Activated CD4-positive, alpha-beta T cell treated with anti-CD3 and anti-CD28 coated beads for 48 hours (primary cell): ENCODE data around the gene SUPT3H.
"Not testable (repeated sequence)": the region's sequence is repeated elsewhere in the genome, so short reads cannot be mapped to it uniquely, and the experiment has no call there.

ENCODE experiments used
- DNase-seq: peaks from one replicate; pipeline ENCODE4 v3.0.0-alpha.2; 2020

Gene SUPT3H

DNA sequence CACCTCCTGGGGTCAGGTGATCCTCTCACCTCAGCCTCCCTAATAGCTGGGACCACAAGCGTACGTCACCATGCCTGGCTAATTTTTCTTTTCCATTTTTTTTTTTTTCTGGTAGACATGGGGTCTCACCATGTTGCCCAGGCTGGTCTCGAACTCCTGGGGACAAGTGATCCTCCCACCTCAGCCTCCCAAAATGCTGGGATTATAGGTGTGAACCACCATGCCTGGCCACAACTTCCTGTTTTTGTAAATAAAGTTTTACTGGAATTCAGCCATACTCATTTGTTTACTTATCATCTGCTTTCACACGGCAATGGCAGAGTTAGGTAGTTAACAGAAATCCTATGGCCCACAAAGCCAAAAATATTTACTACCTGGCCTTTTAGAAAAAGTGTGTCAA, 57.4 kb downstream of the SUPT3H start:
- DNase-seq, result no peak

DNA sequence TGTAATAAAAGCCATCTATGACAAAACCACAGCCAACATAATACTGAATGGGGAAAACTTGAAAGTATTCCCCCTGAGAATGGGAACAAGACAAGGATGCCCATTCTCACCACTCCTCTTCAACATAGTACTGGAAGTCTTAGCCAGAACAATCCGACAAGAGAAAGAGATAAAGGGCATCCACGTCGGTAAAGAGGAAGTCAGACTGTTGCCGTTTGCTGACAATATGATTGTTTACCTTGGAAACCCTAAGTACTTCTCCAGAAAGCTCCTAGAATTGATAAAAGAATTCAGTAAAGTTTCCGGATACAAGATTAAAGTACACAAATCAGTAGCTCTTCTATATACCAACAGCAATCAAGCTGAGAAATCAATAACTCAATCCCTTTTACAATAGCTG, 63.6 kb downstream of the SUPT3H start:
- no peak for DNase-seq

DNA sequence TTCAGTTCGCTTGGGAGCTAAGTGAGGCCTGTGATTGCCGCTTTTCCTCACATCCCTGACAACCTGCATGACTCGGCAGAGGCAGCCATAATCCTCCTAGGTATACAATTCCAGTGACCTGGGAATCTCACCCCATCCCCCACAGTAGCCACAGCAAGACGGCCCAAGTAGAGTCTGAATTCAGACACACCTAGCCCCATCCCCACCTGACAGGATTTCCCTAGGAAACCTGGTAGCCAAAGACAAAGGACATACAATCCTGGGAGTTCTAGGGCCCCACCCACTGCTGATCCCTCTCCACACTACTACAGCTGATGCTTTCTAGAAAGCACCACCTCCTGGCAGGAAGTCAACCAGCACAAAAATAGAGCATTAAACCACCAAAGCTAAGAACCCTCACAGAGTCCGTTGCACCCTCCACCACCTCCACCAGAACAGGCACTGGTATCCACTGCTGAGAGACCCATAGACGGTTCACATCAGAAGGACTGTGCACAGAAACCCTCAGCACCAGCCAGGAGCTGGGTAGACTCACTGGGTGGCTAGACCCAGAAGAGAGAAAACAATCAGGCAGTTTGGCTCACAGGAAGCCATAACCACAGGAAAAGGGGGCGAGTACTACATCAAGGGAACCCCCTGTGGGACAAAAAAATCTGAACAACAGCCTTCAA, 67.5 kb downstream of the SUPT3H start:
- DNase-seq, result peak; percentile 7

DNA sequence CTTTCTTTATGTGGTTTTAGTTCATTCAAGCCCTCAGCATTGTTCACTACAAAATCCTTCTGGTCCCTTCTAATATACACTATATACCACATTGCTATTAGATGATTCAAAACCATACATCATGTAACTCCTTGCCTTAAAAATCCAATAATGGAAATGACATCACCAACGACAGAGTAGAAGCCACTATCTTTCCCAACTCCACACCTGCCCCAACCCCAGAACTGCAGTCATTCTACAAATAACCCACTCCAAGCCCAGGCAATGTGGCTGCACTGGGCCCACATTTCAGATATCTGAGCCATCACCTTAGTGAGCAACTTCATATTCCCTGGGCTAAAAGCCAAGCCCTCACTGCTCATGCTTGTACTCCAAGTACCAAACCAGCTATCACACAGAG, 72.2 kb downstream of the SUPT3H start:
- no peak for DNase-seq

DNA sequence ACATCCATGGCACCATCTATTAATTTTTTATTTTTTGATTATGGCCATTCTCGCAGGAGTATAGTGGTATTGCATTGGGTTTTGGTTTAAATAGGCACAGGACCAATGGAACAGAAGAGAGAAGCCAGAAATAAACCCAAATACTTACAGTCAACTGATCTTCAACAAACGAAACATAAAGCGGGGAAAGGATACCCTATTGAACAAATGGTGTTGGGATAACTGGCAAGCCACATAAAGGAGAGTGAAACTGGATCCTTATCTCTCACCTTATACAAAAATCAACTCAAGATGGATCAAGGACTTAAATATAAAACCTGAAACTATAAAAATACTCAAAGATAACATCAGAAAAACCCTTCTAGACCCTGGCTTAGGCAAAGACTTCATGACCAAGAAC, 74.9 kb downstream of the SUPT3H start:
- DNase-seq, result no peak

DNA sequence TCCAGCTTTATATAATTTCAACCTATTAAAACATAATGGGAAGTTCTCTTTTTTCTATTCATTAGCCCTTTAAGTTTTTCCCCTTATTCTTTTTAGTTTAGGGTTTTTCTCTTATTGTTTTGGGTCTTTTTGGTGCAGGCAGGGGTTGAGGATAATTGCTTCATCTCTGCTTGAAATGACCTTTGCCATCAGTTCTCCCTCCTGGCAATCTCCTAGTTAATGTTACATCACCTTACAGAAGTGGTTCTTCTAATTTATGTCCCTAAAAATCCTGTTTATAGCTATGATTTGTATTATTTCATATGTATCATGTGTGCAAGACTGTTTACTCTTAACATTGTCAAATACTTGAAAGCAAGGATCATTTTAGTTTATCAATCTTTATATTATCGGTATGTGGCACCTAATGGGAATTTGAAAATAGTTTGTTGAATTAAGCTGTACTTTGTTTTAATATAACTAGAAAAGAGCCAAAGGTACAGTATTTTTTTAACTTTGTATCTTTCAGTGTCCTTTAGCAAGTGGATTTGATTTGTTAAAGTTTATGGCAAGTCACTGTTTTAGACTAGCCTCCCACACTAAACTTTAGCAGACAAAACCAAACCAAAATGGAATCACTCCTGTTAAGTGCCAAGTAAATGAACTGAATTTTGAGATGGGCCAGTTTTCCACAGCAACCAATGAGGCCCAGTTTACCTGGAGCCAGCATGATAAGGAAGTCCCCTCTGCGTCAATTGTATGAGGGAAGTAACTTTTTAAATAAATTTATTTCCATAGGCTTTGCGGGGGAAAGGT, 76.2 kb downstream of the SUPT3H start:
- no peak for DNase-seq

DNA sequence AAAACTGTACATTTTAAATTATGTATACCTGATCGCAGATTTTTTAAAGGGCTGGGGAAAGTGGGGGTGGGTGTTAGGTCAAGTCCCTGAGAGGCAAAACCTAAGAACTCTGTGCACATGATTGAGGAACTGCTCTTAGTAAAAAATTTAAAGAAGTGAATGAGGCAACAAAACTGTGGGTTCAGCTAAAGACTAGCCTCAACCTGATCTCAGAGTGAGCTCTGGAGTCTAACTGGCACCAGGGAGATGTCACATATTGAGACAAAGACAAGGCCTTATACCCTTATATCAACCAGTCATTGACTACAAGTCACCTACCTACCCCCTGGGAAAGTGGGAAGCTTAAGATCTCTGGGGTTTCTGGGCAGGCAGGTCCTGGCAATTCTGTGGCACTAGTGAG, 77.0 kb downstream of the SUPT3H start:
- no peak for DNase-seq

DNA sequence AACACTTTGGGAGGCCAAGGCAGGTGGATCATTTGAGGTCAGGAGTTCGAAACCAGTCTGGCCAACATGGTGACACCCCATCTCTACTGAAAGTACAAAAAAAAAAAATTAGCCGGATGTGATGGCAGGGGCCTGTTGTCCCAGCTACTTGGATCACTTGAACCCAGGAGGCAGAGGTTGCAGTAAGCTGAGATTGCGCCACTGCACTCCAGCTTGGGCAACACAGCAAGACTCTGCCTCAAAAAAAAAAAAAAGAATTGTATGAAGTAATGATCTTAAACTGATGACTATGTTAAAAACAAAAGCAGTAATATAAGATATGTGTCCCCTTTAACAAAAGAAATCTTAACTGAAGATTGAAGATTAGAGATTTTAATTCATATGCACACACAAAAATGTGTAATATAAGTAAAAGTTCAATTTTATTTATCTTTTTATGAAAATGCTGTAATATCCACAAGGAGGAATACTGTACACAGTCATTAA, 78.6 kb downstream of the SUPT3H start:
- DNase-seq, result no peak

DNA sequence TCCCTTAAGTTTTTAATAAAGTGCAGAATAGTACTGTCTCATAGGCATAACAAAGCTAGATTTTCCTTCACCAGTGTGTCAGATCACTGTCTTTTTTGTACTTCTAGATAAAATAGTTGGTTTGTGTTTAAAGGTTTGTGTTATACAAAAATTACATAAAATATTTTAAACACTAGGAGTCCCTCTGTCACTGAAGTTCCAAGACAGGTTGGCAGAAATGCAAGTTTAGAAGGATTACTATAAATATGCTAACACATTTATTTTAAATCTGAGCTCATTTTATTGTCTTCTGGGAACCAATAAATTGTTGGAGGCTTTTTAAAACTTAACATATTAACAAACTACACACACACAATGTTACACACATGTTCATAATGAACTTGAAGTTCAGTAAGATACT, 80.4 kb downstream of the SUPT3H start:
- no peak for DNase-seq

DNA sequence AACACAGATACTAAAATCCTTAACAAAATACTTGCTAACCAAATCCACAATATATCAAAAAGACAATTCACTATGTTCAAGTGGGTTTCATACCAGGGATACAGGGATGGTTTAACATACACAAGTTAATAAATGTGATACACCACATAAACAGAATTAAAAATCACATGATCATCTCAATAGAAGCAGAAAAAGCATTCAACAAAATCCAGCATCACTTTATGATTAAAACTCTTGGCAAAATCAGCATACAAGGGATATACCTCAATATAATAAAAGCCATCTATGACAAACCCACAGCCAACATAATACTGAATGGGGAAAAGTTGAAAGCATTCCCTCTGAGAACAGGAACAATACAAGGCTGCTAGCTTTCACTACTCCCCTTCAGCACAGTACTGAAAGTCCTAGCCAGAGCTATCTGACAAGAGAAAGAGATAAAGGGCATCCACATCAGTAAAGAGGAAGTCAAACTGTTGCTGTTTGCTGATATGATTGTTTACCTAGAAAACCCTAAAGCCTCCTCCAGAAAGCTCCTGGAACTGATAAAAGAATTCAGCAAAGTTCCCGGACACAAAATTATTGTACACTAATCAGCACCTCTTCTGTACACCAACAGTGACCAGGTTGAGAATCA, 83.6 kb downstream of the SUPT3H start:
- DNase-seq, result not testable (repeated sequence)

DNA sequence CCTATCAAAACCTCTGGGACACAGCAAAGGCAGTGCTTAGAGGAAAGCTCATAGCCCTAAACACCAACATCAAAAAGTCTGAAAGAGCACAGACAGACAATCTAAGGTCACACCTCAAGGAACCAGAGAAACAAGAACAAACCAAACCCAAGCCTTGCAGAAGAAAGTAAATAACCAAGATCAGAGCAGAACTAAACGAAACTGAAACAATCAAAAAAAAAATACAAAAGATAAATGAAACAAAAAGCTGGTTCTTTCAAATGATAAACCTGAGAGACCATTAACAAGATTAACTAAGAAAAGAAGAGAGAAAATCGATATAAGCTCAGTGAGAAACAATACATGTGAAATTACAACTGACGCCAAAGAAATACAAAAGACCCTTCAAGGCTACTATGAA, 84.4 kb downstream of the SUPT3H start:
- DNase-seq, result no peak

DNA sequence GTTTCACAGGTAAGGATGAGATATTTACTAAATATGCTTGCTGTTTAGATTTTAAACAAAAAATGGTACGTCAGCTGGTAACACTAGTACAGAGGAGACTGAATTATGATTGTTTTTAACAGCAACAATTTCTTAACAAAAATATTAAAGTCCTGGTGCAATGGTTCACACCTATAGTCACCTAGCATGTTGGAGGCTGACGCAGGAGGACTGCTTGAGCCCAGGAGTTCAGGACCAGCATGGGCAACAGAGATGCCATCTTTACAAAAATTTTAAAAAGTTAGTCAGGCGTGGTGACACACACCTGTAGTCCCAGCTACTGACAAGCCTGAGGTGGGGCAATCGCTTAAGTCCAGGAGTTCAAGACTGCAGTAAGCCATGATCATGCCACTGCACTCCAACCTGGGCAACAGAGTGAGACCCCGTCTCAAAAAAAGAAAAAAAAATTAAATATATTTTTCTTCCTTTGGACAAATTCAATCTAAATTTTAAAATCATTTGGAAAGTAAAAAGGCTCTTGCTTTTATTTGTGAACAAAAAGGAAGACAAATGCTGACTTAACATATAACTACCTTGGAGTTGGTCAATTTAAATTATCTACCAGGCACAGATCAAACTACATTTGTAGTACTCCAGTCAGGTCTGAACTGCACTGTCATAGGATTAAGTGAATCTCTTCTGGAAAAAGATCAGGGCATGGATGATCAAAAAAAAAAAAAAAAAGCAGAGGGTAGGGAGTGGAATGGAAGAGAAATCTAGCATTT, 87.8 kb downstream of the SUPT3H start:
- no peak for DNase-seq

DNA sequence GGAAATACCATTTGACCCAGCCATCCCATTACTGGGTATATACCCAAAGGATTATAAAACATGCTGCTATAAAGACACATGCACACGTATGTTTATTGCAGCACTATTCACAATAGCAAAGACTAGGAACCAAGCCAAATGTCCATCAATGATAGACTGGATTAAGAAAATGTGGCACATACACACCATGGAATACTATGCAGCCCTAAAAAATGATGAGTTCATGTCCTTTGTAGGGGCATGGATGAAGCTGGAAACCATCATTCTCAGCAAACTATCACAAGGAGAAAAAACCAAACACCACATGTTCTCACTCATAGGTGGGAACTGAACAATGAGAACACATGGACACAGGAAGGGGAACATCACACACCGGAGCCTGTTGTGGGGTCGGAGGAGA, 91.0 kb downstream of the SUPT3H start:
- not testable (repeated sequence) for DNase-seq

DNA sequence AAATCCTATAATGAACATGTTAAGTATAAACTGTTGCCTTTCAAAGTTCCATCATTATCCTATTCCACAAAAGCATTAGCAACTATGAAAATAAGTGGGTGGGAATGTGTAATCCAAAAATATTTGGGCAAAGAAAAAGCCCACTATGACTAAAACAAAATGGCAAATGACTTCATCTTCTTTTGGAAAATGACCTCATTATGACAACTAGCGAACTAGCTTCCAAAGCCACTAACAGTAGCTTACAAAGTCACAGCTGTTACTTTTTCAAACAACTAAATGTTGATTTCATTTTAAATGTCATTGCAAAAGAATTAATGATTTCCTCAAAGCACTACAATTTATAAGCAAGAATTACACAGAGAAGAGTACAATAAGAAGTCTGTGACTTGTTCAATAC, 99.4 kb downstream of the SUPT3H start:
- no peak for DNase-seq

DNA sequence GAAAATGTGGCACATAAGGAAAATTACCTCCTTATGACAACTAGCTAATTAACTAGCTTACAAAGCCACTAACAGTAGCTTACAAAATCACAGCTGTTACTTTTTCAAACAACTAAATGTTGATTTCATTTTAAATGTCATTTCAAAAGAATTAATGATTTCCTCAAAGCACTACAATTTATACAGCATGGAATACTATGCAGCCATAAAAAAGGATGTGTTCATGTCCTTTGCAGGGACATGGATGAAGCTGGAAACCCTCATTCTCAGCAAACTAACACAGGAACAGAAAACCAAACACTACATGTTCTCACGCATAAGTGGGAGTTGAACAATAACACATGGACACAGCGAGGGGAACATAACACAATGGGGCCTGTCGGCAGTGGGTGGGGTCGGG, 100.0 kb downstream of the SUPT3H start:
- DNase-seq, result not testable (repeated sequence)

DNA sequence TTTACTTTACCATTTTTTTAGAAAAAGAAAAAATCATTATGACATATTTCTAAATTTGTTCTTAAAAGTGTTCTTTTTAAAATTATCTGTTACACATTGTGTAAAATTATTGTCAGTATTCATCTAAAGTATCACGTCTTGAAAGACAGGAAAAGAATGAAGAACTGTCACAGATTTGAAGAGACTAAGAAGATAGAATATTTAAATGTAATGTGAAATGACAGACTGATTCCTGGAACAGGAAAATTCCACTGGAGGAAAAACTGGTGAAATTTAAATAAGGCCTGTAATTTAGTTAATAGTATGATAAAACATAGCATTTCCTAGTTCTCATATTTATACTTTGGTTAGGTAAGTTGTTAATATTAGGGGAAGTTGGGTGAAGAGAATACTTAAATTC, 102.4 kb downstream of the SUPT3H start:
- no peak for DNase-seq

DNA sequence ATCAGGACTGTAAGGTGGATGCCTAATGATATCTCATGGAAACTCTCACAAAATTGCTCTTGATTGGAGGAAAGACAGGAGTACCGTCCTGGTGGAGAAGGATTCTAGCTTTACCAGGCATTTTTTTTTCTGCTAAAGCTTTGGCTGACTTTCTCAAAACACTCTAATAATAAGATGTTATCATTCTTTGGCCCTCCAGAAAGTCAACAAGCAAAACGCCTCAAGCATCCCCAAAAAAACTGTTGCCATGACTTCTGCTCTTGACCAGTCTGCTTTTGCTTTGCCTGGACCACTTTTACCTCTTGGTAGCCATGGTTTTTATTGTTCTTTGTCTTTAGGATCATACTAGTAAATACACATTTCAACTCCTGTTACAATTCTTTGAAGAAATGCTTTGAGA, 105.1 kb downstream of the SUPT3H start:
- no peak for DNase-seq

DNA sequence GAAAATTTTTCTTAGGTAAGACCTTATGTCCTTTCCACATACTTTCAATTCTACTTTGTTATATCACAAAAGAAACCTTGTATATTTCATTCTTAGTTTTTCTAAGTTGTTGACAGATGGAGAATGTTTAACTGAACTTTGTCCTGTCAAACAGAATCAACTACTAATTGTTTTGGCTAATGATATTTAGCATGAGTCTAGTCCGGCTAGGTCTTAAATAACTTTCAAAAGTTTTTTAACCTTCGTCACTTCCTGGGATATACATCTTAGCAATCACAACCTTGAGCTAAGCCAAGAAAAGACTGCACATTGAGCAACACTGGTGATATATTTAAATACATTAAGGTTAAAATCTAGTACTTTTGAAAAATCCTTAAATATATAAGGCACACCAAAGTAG, 112.5 kb downstream of the SUPT3H start:
- DNase-seq, result no peak

DNA sequence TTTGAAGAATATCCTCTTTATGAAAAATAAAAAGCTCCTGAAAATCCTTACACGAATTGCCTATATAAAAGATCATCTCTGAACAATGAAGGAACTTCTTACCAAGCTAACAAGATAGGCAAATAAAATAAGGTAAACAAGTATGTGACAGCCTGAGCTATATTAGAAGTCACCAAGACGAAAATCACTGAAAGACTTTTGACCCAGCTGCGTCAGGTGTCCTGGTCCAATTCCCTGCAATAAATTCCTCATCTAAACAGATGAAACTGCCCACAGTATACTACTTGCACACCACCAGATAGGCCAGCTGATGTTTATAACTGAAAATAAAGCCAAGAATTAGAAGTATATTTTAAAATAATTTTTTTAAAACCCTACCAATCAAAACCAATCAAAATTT, 117.0 kb downstream of the SUPT3H start:
- no peak for DNase-seq

DNA sequence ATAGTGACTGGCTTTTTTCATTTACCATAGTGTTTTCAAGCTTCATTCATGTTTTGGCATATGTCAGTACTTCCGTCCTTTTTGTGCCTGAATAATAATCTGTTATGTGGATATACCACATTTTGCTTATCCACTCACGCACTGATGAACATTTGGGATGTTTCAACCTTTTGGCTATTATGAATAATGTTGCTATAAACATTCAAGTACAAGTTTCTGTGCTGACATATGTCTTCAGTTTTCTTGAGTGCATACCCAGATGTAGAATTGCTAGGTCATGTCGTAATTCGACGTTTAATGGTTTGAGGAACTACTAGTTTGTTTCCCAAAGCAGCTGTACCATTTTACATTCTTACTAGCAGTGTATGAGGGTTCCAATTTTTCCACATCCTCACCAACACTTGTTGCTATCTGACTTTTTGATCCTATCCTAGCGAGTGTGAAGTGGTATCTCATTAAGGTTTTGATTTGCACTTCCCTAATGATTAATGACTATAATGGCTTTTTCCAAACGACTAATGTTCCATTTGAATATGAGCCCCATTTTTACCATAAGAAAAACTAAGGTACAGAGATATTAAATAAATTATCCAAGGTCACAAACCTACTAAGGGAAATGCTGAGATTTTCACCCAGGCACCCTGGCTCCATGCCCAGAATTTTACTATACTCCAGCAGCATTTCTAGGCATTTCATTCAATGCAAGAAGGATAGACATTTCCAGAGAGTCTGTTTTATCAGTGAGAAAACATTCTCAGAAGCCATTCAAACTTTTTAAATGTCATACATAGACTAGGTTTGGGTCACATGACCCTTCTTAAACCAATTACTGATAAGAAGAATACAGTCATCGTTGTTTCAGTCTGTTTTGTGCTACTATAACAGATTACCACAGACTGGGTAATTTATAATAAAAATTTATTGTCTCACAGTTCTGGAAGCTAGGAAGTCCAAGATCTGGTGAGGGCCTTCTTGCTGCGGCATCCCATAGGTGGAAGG, 120.7 kb downstream of the SUPT3H start:
- DNase-seq, result no peak

DNA sequence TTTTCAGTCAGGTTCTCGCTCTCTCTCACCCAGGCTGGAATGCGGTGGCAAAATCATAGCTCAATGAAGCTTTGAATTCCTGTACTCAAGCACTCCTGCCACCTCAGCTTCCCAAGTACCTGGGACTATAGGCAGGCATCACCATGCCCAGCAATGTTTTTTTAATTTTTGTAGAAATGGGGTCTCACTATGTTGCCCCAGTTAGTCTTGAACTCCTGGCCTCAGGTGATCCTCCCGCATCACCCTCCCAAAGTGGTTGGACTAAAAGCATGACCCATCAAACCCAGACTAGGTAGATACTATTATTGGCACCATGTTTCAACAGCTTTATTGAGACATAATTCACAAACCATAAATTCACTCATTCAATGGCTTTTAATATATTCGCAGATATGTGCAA, 122.3 kb downstream of the SUPT3H start:
- DNase-seq, result no peak

DNA sequence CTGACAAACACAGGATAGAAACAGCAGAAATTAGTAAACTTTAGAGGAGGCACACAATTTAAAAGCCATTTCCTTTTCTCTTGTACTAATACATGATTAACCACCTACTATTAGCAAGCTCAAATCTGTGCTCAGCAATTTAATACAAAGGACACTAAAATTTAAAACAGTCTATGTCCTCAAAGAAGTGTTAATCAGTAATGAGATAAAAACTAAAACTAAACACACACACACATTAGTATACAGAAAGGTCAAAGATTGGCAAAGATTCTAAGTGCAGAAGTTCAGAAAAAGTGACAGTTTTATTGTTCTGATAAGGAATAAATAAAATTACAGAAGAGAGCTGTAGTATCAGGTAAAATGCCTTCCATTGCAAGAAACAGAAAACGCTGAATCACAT, 123.5 kb downstream of the SUPT3H start:
- no peak for DNase-seq
